HepG2 (cell line): ENCODE data around the gene ZBTB48. TPM values are rescaled to one million over a fixed set of nuclear protein-coding genes. Genes with fewer than 3 reads are reported as not detected.

ENCODE experiments used
- DMAP1 ChIP-seq: IDR thresholded peaks from 2 replicates; pipeline ENCODE4 v1.6.1; 2016
- IKZF1 ChIP-seq: fragments of 450-650 bp; IDR thresholded peaks from 2 replicates; pipeline ENCODE4 v1.7.1; 2016
- JDP2 ChIP-seq: sonication (generic); formaldehyde crosslinking; IDR thresholded peaks from 2 replicates; pipeline ENCODE4 v1.8.1; 2022; ENCODE audit warnings: missing genetic modification reagents, borderline replicate concordance
- KMT2B ChIP-seq: IDR thresholded peaks from 2 replicates; pipeline ENCODE4 v1.6.1; 2016; ENCODE audit warnings: missing genetic modification reagents, missing compliant biosample characterization
- LBX2 ChIP-seq: sonication (generic); formaldehyde crosslinking; IDR thresholded peaks from 2 replicates; pipeline ENCODE4 v1.5.0; 2020; ENCODE audit warnings: missing genetic modification reagents, mild to moderate bottlenecking, borderline replicate concordance
- NFE2L2 ChIP-seq: fragments of 150-350 bp; IDR thresholded peaks from 2 replicates; pipeline ENCODE4 v1.6.1; 2014; ENCODE audit warnings: low read length
- POLR2AphosphoS5 ChIP-seq: IDR thresholded peaks from 2 replicates; pipeline ENCODE4 v1.6.1; 2012; ENCODE audit warnings: low read depth, low read length
- U2AF2 ChIP-seq: fragments of 200-400 bp; formaldehyde crosslinking; IDR thresholded peaks from 2 replicates; pipeline ENCODE4 v1.6.1; 2017; ENCODE audit warnings: low read depth, mild to moderate bottlenecking, low read length
- ZKSCAN1 ChIP-seq: fragments of 150-350 bp; IDR thresholded peaks from 2 replicates; pipeline ENCODE4 v1.6.1; 2014; ENCODE audit warnings: low read length
- ZNF24 ChIP-seq: fragments of 450-650 bp; IDR thresholded peaks from 2 replicates; pipeline ENCODE4 v1.6.1; 2017; ENCODE audit warnings: antibody characterized with exemption, mild to moderate bottlenecking
- ZNF256 ChIP-seq: sonication (generic); formaldehyde crosslinking; conservative IDR thresholded peaks from 2 replicates; pipeline ENCODE4 v1.4.0; 2020; ENCODE audit warnings: missing genetic modification reagents
- ZNF275 ChIP-seq: sonication (generic); formaldehyde crosslinking; IDR thresholded peaks from 2 replicates; pipeline ENCODE4 v1.8.0; 2022; ENCODE audit warnings: missing genetic modification reagents, mild to moderate bottlenecking, inconsistent platforms, borderline replicate concordance
- ZNF430 ChIP-seq: sonication (generic); formaldehyde crosslinking; IDR thresholded peaks from 2 replicates; pipeline ENCODE4 v1.9.0; 2021; ENCODE audit warnings: mild to moderate bottlenecking, missing genetic modification reagents
- ZNF513 ChIP-seq: sonication (generic); formaldehyde crosslinking; conservative IDR thresholded peaks from 2 replicates; pipeline ENCODE4 v1.5.0; 2020; ENCODE audit warnings: missing genetic modification reagents
- ZNF615 ChIP-seq: sonication (generic); formaldehyde crosslinking; IDR thresholded peaks from 2 replicates; pipeline ENCODE4 v1.5.0; 2020; ENCODE audit warnings: mild to moderate bottlenecking, missing genetic modification reagents, borderline replicate concordance
- ZNF616 ChIP-seq: sonication (generic); formaldehyde crosslinking; IDR thresholded peaks from 2 replicates; pipeline ENCODE4 v1.5.0; 2020; ENCODE audit warnings: low read depth, mild to moderate bottlenecking, missing genetic modification reagents
- ZNF792 ChIP-seq: IDR thresholded peaks from 2 replicates; pipeline ENCODE4 v1.6.1; 2016
- polyA plus RNA-seq, 8 experiments: library from polyadenylated mRNA; depleted of rRNA in 3 of 8; stranded (reverse) in 7 of 8; unstranded in 1 of 8; fragments of >200 nt; fragmentation: Illumina TruSeq in 4 of 8; extraction: Trizol in 4 of 8; gene quantifications; 2 replicates each; pipeline versions ENCODE4 v1.2.1 to v1.2.3, GENCODE V29; 2011 to 2016; ENCODE audit warnings: low read depth in 4 of 8, missing spikeins in 1 of 8, mixed read lengths in 1 of 8; ENCODE audit not compliant: insufficient read depth in 1 of 8
- total RNA-seq, 5 experiments: library from RNA; depleted of rRNA; stranded (reverse); fragments of >200 nt; fragmentation: Illumina TruSeq; extraction: Trizol; gene quantifications; 2 replicates each; pipeline ENCODE4 v1.2.3, GENCODE V29; 2016; ENCODE audit warnings: low read depth in 1 of 5
- TF ChIP-seq, protein P1 (sequence below): sonication (generic); formaldehyde crosslinking; IDR thresholded peaks from 2 replicates; pipeline ENCODE4 v1.8.1; 2023; ENCODE audit warnings: mild to moderate bottlenecking, missing genetic modification reagents
- TF ChIP-seq, protein P2 (sequence below): sonication (generic); formaldehyde crosslinking; IDR thresholded peaks from 2 replicates; pipeline ENCODE4 v1.4.0; 2020; ENCODE audit warnings: mild to moderate bottlenecking, missing genetic modification reagents
- TF ChIP-seq, protein P3 (sequence below): sonication (generic); formaldehyde crosslinking; IDR thresholded peaks from 2 replicates; pipeline ENCODE4 v1.4.0; 2020; ENCODE audit warnings: missing genetic modification reagents, borderline replicate concordance

The ZBTB48 gene
- total and polyA plus RNA-seq, 2 of the 13 experiments (the other 11 are each of a cell fraction or from before 2014, with no cell fraction given), result 13.0 to 17.1 TPM

DNA sequence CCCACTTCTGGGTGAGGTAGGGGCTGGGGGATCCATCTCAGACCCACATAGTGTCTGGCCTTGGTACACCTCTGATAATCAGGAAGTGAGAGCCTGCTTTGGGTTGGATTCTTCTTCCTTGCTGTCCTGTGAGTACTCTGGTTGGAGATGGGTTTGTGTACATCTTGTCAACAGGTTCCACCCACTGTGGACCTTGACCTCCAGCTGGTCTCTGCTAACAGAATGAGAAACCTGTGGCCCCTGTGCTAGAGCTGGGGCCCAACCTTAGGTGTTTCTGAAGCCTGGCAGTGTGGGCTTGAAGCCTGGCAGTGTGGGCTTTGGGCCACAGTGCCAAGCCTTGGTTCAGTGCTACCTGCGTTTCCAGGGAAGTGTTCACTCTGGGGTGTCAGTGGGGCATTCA lies 2.6 kb downstream of the ZBTB48 start (continued):
- TF ChIP-seq IKZF1 (no peak), ZKSCAN1 (no peak), ZNF616 (no peak), POLR2AphosphoS5 (no peak), ZNF615 (CRISPR knock-in tag) (no peak), LBX2 (CRISPR knock-in tag) (no peak), ZNF792 (CRISPR knock-in tag) (peak; percentile 47; the same call in 1 of the 2 replicates), ZNF256 (CRISPR knock-in tag) (no peak), ZNF430 (CRISPR knock-in tag) (no peak), U2AF2 (no peak), KMT2B (CRISPR knock-in tag) (0 out of 2 replicates have a peak, but pooled peaks have one; percentile 26), ZNF275 (CRISPR knock-in tag) (no peak), NFE2L2 (no peak), DMAP1 (peak; percentile 35; the same call in 1 of the 2 replicates), JDP2 (CRISPR knock-in tag) (no peak), ZNF513 (CRISPR knock-in tag) (no peak), ZNF24 (no peak)
- TF ChIP-seq, protein P1, sequence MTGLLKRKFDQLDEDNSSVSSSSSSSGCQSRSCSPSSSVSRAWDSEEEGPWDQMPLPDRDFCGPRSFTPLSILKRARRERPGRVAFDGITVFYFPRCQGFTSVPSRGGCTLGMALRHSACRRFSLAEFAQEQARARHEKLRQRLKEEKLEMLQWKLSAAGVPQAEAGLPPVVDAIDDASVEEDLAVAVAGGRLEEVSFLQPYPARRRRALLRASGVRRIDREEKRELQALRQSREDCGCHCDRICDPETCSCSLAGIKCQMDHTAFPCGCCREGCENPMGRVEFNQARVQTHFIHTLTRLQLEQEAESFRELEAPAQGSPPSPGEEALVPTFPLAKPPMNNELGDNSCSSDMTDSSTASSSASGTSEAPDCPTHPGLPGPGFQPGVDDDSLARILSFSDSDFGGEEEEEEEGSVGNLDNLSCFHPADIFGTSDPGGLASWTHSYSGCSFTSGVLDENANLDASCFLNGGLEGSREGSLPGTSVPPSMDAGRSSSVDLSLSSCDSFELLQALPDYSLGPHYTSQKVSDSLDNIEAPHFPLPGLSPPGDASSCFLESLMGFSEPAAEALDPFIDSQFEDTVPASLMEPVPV, result no peak
- TF ChIP-seq, protein P2, sequence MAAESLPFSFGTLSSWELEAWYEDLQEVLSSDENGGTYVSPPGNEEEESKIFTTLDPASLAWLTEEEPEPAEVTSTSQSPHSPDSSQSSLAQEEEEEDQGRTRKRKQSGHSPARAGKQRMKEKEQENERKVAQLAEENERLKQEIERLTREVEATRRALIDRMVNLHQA (CRISPR knock-in tag), result no peak
- TF ChIP-seq, protein P3, sequence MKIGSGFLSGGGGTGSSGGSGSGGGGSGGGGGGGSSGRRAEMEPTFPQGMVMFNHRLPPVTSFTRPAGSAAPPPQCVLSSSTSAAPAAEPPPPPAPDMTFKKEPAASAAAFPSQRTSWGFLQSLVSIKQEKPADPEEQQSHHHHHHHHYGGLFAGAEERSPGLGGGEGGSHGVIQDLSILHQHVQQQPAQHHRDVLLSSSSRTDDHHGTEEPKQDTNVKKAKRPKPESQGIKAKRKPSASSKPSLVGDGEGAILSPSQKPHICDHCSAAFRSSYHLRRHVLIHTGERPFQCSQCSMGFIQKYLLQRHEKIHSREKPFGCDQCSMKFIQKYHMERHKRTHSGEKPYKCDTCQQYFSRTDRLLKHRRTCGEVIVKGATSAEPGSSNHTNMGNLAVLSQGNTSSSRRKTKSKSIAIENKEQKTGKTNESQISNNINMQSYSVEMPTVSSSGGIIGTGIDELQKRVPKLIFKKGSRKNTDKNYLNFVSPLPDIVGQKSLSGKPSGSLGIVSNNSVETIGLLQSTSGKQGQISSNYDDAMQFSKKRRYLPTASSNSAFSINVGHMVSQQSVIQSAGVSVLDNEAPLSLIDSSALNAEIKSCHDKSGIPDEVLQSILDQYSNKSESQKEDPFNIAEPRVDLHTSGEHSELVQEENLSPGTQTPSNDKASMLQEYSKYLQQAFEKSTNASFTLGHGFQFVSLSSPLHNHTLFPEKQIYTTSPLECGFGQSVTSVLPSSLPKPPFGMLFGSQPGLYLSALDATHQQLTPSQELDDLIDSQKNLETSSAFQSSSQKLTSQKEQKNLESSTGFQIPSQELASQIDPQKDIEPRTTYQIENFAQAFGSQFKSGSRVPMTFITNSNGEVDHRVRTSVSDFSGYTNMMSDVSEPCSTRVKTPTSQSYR, result peak; percentile 58; the same call in 1 of the 2 replicates
